Psoas muscle (tissue), 8 donors: ENCODE data around the gene ARHGAP45. TPM values are rescaled to one million over a fixed set of nuclear protein-coding genes. Genes with fewer than 3 reads are reported as not detected.

Experiments
- ATAC-seq, 4 donors: fragments of 200-7000 bp; cut with Tn5 transposase; one replicate each; pipeline ENCODE4 v1.9.1; 2020; ENCODE audit warnings: moderate library complexity in 3 of 4, mild to moderate bottlenecking in 2 of 4
- DNase-seq, 2 donors: peaks; one replicate each; pipeline ENCODE4 v3.0.0-alpha.2; 2020
- H3K27ac ChIP-seq: fragments of 200-600 bp; one replicate; pipeline ENCODE4 v1.8.0; 2022
- H3K27me3 ChIP-seq, 3 donors: fragments of 200-600 bp in 1 of 3; one replicate each; pipeline versions ENCODE4 v1.6.1 to v1.8.0; 2013 to 2022; ENCODE audit warnings: low read length in 2 of 3, mild to moderate bottlenecking in 2 of 3, moderate library complexity in 1 of 3; ENCODE audit not compliant: insufficient read depth in 3 of 3
- H3K36me3 ChIP-seq, 2 donors: fragments of 200-600 bp in 1 of 2; one replicate each; pipeline versions ENCODE4 v1.6.1 to v1.8.0; 2013 to 2022; ENCODE audit warnings: low read depth in 1 of 2, mild to moderate bottlenecking in 1 of 2, moderate library complexity in 1 of 2; ENCODE audit not compliant: insufficient read depth in 1 of 2
- H3K4me1 ChIP-seq: fragments of 200-600 bp; one replicate; pipeline ENCODE4 v1.8.0; 2022
- H3K4me3 ChIP-seq: fragments of 200-600 bp; one replicate; pipeline ENCODE4 v1.8.0; 2022; ENCODE audit warnings: mild to moderate bottlenecking
- H3K9me3 ChIP-seq: fragments of 200-600 bp; one replicate; pipeline ENCODE4 v1.8.0; 2022
- WGBS, 3 donors: extraction: QIAGEN DNeasy Blood & Tissue Kit; methylation state at CpG; one replicate each; pipeline versions ENCODE4 v1.1.6 to v1.1.7; 2013; 5-methylcytosine and 5-hydroxymethylcytosine counted together
- intact Hi-C, 2 donors: fragments of 100-400 bp; cut with DNase I; formaldehyde crosslinking; loops; one replicate each; pipeline versions ENCODE4 v1.11.0 to v1.14.2; 2022
- polyA plus RNA-seq, 3 donors: library from polyadenylated mRNA; stranded (reverse); fragments of 200-250 nt; gene quantifications; one replicate each; pipeline ENCODE4 v1.2.3, GENCODE V29; 2013
- total RNA-seq, 4 donors: library from RNA; stranded (reverse); fragmentation: NEBNext Ultra II Directional in 2 of 4; extraction: Animal tissue kit (Norgen Biotek cat#: 25700) in 2 of 4; gene quantifications; one replicate each; pipeline versions ENCODE4 v1.2.1 to v1.2.4, GENCODE V29; 2021 to 2023
- TF ChIP-seq, protein P1 (sequence below): fragments of 200-600 bp; IDR thresholded peaks from one replicate; pipeline ENCODE4 v1.8.0; 2022; ENCODE audit warnings: antibody characterized with exemption
- donor health status: healthy with polysubstance abuse.
- donor health status: DM: no; HTN: no; CAD: no; lungs with moderate emphysema.
- donor health status: Bipolar disorder and iron deficiency.
- donor health status: healthy.
- donor health status: DM: yes; HTN: yes; CAD: no.
- donor health status: DM: no; HTN: no; CAD: no.
- donor health status: DM: no; HTN: no; CAD: no.
- donor health status: DM: yes; HTN: yes; CAD: no.

ARHGAP45 gene
- total and polyA plus RNA-seq, 7 donors: 1.2 to 4.0 (median 2.0) TPM

GRCh38 chr19:1084024-1084868 is 17.3 kb downstream of the ARHGAP45 start:
- H3K4me3 ChIP-seq: no peak overlapping the region
- intact Hi-C loops: no loop called here
- no peaks in the 10 kb centered on the region for H3K9me3 ChIP-seq
- no peak for ATAC-seq
- DNase-seq: no peak
- H3K36me3 ChIP-seq: peaks cover 3 to 19% of the 10 kb centered on the region in 2 donors
- TF ChIP-seq, protein P1, sequence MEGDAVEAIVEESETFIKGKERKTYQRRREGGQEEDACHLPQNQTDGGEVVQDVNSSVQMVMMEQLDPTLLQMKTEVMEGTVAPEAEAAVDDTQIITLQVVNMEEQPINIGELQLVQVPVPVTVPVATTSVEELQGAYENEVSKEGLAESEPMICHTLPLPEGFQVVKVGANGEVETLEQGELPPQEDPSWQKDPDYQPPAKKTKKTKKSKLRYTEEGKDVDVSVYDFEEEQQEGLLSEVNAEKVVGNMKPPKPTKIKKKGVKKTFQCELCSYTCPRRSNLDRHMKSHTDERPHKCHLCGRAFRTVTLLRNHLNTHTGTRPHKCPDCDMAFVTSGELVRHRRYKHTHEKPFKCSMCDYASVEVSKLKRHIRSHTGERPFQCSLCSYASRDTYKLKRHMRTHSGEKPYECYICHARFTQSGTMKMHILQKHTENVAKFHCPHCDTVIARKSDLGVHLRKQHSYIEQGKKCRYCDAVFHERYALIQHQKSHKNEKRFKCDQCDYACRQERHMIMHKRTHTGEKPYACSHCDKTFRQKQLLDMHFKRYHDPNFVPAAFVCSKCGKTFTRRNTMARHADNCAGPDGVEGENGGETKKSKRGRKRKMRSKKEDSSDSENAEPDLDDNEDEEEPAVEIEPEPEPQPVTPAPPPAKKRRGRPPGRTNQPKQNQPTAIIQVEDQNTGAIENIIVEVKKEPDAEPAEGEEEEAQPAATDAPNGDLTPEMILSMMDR: no peak
- 69 to 71% (median 69%) methylated on average over 37 to 43 of the region's 43 CpGs for WGBS, 3 donors
- peaks cover 0 to 5% (median 0%) of the 10 kb centered on the region in 3 donors for H3K27me3 ChIP-seq
- no peaks in the 10 kb centered on the region for H3K4me1 ChIP-seq
- H3K27ac ChIP-seq: no peak overlapping the region

GRCh38 chr19:1085053-1085658 is 18.2 kb downstream of the ARHGAP45 start:
- DNase-seq: no peak
- Histone ChIP-seq H3K27ac (no peak overlapping the region), H3K27me3 (peaks cover 0 to 5% (median 0%) of the 10 kb centered on the region in 3 donors), H3K36me3 (peaks cover 3 to 28% of the 10 kb centered on the region in 2 donors), H3K4me3 (no peak overlapping the region), H3K4me1 (no peaks in the 10 kb centered on the region), H3K9me3 (no peaks in the 10 kb centered on the region)
- no peak for ATAC-seq
- intact Hi-C loops: no loop called here
- TF ChIP-seq, protein P1: no peak
- 56 to 75% (median 61%) methylated on average over 8 of the region's 8 CpGs for WGBS, 3 donors

DNA sequence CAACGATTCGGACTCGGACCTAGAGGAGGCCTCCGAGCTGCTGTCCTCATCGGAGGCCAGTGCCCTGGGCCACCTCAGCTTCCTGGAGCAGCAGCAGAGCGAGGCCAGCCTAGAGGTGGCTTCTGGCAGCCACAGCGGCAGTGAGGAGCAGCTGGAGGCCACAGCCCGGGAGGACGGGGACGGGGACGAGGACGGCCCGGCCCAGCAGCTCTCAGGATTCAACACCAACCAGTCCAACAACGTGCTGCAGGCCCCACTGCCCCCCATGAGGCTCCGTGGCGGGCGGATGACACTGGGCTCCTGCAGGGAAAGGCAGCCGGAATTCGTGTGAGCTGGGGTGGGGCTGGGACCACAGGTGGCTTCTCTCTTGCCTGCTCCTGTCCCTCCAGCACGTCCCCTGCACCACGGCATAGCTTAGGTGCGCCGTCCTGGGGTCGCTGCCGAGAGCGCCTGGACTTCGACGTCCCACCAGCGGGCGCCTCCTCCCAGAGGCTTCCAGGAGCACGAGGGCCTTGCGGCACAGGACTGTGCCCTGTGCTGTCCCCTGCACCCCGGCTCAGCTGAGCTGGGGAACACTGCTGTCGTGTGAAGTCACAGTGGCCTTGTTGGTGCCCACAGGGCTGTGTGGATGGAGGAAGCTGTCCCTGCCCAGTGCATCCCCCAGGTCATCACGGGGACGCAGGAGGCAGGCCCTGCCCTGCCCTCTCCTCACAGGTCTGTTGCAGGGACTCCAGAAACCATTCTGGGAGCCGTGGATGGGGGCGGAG is 18.9 kb downstream of the ARHGAP45 start:
- no peaks in the 10 kb centered on the region for H3K4me1 ChIP-seq
- peaks cover 0 to 5% (median 0%) of the 10 kb centered on the region in 3 donors for H3K27me3 ChIP-seq
- WGBS, 3 donors: 35 to 47% (median 36%) methylated on average over 33 to 38 of the region's 38 CpGs
- peak in 1 of 2 donors; percentile 59 for DNase-seq
- H3K27ac ChIP-seq: no peak overlapping the region
- peaks cover 3 to 35% of the 10 kb centered on the region in 2 donors for H3K36me3 ChIP-seq
- no peaks in the 10 kb centered on the region for H3K9me3 ChIP-seq
- H3K4me3 ChIP-seq: no peak overlapping the region
- TF ChIP-seq, protein P1: no peak
- no peak for ATAC-seq
- intact Hi-C loops: no loop called here

DNA sequence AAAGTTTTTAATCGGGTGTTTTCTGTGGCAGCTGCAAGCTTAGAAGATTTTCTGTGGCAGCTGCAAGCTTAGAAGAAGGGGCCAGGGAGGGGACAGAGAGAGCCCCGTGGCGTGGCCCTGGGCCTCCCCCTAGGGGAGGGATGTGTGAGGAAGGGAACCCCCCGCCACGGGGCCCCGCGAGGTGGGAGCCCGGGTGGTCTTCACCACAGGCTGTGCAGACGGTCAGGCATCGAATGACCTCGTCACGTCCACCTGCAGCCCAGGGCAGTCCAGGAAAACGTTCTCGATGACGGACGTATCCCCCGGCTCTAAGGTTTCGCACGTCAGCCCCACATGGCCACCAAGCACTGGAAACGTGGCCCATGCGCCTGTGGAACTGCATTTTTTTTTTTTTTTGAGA is 19.6 kb downstream of the ARHGAP45 start:
- intact Hi-C loops: no loop called here

More for the DNA sequence above, 19.6 kb downstream of the ARHGAP45 start:
- peaks cover 0 to 5% (median 0%) of the 10 kb centered on the region in 3 donors for H3K27me3 ChIP-seq
- H3K36me3 ChIP-seq: peaks cover 3 to 43% of the 10 kb centered on the region in 2 donors
- H3K4me3 ChIP-seq: no peak overlapping the region
- TF ChIP-seq, protein P1: no peak
- no peak for ATAC-seq
- H3K4me1 ChIP-seq: no peaks in the 10 kb centered on the region
- DNase-seq: no peak
- H3K27ac ChIP-seq: no peak overlapping the region
- WGBS, 3 donors: 54 to 68% (median 56%) methylated on average over 21 of the region's 21 CpGs
- no peaks in the 10 kb centered on the region for H3K9me3 ChIP-seq
